PC-3 (cell line): ENCODE data around the gene HSPB8. TPM values are rescaled to one million over a fixed set of nuclear protein-coding genes. Genes with fewer than 3 reads are reported as not detected.

Experiments used
- ATAC-seq: fragments of 200-7000 bp; cut with Tn5 transposase; 2 replicates; pipeline ENCODE4 v1.9.1; 2020; ENCODE audit warnings: mild to moderate bottlenecking, moderate library complexity
- BruUV-seq: library from RNA; stranded (reverse); fragments of 400-500 nt; replicated peaks from 2 replicates; lab custom pipeline; 2021; lab: Mats Ljungman, UMichigan
- CTCF ChIA-PET: fragments of 300-600 bp; sonication (Branson Sonifier 250); formaldehyde crosslinking; loops from one replicate; lab custom pipeline; 2022; ENCODE audit warnings: antibody characterized with exemption; lab: Charles Lee
- POLR2A ChIA-PET: fragments of 300-600 bp; sonication (Branson Sonifier 250); formaldehyde crosslinking; loops from one replicate; lab custom pipeline; 2022; ENCODE audit warnings: antibody characterized with exemption; ENCODE audit not compliant: unreplicated experiment; lab: Charles Lee
- DNase-seq: peaks from one replicate; pipeline ENCODE4 v3.0.0-alpha.2; 2015
- H2AFZ ChIP-seq: fragments of 300-600 bp; sonication (generic); 2 replicates; pipeline ENCODE4 v1.6.0; 2016; ENCODE audit warnings: antibody characterized with exemption, low read length
- H3F3A ChIP-seq: fragments of 300-600 bp; sonication (generic); one replicate; pipeline ENCODE4 v1.6.0; 2017; ENCODE audit warnings: antibody characterized with exemption, low read length, control low read depth, mild to moderate bottlenecking; ENCODE audit not compliant: unreplicated experiment
- H3K27ac ChIP-seq: fragments of 300-600 bp; sonication (generic); 2 replicates; pipeline ENCODE4 v1.5.1; 2016; ENCODE audit warnings: mild to moderate bottlenecking, low read length
- H3K27me3 ChIP-seq: fragments of 300-600 bp; sonication (generic); 2 replicates; pipeline ENCODE4 v1.6.1; 2016; ENCODE audit warnings: low read length, mixed read lengths
- H3K36me3 ChIP-seq: fragments of 300-600 bp; sonication (generic); 2 replicates; pipeline ENCODE4 v1.6.1; 2016; ENCODE audit warnings: low read depth, mixed run types, low read length, mixed read lengths
- H3K4me1 ChIP-seq: fragments of 300-600 bp; sonication (generic); 2 replicates; pipeline ENCODE4 v1.5.1; 2016; ENCODE audit warnings: low read length; ENCODE audit not compliant: insufficient read depth
- H3K4me2 ChIP-seq: fragments of 300-600 bp; sonication (generic); 2 replicates; pipeline ENCODE4 v1.6.0; 2016; ENCODE audit warnings: low read length
- H3K4me3 ChIP-seq: fragments of 300-600 bp; sonication (generic); 2 replicates; pipeline ENCODE4 v1.5.1; 2016; ENCODE audit warnings: mild to moderate bottlenecking, low read length, mixed read lengths
- H3K79me2 ChIP-seq: fragments of 300-600 bp; sonication (generic); 2 replicates; pipeline ENCODE4 v1.6.1; 2017; ENCODE audit warnings: low read length, mixed read lengths
- H3K9ac ChIP-seq: fragments of 300-600 bp; sonication (generic); 2 replicates; pipeline ENCODE4 v1.6.0; 2016; ENCODE audit warnings: mild to moderate bottlenecking, low read length
- H3K9me2 ChIP-seq: fragments of 300-600 bp; sonication (generic); replicated peaks from 2 replicates; pipeline ENCODE4 v1.6.1; 2016; ENCODE audit warnings: mixed run types, low read length, mixed read lengths
- H3K9me3 ChIP-seq: fragments of 300-600 bp; sonication (generic); 2 replicates; pipeline ENCODE4 v1.6.1; 2016; ENCODE audit warnings: low read length, mixed read lengths
- H4K20me1 ChIP-seq: fragments of 300-600 bp; sonication (generic); 2 replicates; pipeline ENCODE4 v1.6.1; 2016; ENCODE audit warnings: low read length, mixed read lengths
- EZH2 ChIP-seq: fragments of 300-600 bp; sonication (generic); IDR thresholded peaks from one replicate; pipeline ENCODE4 v1.6.1; 2017; ENCODE audit warnings: antibody characterized with exemption, mild to moderate bottlenecking, low read length; ENCODE audit not compliant: unreplicated experiment
- EZH2phosphoT487 ChIP-seq: fragments of 300-600 bp; sonication (generic); IDR thresholded peaks from 2 replicates; pipeline ENCODE4 v1.6.1; 2018; ENCODE audit warnings: mild to moderate bottlenecking, antibody characterized with exemption, low read length, borderline replicate concordance
- intact Hi-C: fragments of 100-400 bp; cut with micrococcal nuclease; formaldehyde crosslinking; loops from 2 replicates; pipeline ENCODE4 v1.9.0; 2023
- total RNA-seq: library from RNA; depleted of rRNA; stranded (reverse); fragments of >200 nt; gene quantifications from 2 replicates; pipeline ENCODE4 v1.2.3, GENCODE V29; 2014
- TF ChIP-seq, protein P1 (sequence below): fragments of 300-600 bp; sonication (generic); conservative IDR thresholded peaks from 2 replicates; pipeline ENCODE4 v1.5.1; 2017; ENCODE audit warnings: antibody characterized with exemption, low read depth, mild to moderate bottlenecking, low read length

HSPB8 gene
- total RNA-seq, 1 experiment from 2014 or later: 11.4 TPM

DNA sequence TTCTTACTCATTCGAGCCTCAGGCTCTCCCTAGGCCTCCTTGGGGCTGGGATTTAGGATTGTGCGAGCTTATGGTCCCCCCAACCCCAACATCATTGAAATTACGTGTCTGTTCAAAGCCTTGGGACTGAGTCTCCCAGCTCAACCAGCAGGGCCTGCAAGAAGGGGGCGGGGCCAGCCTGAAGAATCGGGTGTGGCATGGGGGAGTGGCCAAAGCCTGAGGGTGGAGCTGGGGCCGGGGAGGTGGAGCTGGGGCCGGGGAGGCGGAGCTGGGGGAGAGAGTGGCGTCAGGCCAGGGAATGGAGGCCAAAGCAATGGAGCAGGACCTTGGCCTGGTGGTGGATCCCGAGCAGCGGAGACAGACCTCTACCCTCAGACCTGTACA lies 24.3 kb upstream of the HSPB8 start:
- DNase-seq (peak; percentile 6), ATAC-seq (no peak)
- Histone ChIP-seq H3K4me2 (no peak overlapping the region), H3F3A (no peaks in the 10 kb centered on the region), H3K9ac (no peak overlapping the region), H4K20me1 (no peaks in the 10 kb centered on the region), H3K9me3 (peaks cover 10% of the 10 kb centered on the region), H3K27me3 (peaks cover 12% of the 10 kb centered on the region), H3K4me3 (no peak overlapping the region), H3K9me2 (no peaks in the 10 kb centered on the region), H3K36me3 (no peaks in the 10 kb centered on the region), H3K4me1 (no peaks in the 10 kb centered on the region), H3K79me2 (no peaks in the 10 kb centered on the region), H3K27ac (no peak overlapping the region), H2AFZ (no peak overlapping the region)
- no TSS peak for BruUV-seq
- ChIA-PET POLR2A (no interaction called here), CTCF (no interaction called here)
- no peak for TF ChIP-seq EZH2
- TF ChIP-seq, protein P1, sequence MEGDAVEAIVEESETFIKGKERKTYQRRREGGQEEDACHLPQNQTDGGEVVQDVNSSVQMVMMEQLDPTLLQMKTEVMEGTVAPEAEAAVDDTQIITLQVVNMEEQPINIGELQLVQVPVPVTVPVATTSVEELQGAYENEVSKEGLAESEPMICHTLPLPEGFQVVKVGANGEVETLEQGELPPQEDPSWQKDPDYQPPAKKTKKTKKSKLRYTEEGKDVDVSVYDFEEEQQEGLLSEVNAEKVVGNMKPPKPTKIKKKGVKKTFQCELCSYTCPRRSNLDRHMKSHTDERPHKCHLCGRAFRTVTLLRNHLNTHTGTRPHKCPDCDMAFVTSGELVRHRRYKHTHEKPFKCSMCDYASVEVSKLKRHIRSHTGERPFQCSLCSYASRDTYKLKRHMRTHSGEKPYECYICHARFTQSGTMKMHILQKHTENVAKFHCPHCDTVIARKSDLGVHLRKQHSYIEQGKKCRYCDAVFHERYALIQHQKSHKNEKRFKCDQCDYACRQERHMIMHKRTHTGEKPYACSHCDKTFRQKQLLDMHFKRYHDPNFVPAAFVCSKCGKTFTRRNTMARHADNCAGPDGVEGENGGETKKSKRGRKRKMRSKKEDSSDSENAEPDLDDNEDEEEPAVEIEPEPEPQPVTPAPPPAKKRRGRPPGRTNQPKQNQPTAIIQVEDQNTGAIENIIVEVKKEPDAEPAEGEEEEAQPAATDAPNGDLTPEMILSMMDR: no peak
- TF ChIP-seq EZH2phosphoT487: no peak
- intact Hi-C loops: no loop called here

DNA sequence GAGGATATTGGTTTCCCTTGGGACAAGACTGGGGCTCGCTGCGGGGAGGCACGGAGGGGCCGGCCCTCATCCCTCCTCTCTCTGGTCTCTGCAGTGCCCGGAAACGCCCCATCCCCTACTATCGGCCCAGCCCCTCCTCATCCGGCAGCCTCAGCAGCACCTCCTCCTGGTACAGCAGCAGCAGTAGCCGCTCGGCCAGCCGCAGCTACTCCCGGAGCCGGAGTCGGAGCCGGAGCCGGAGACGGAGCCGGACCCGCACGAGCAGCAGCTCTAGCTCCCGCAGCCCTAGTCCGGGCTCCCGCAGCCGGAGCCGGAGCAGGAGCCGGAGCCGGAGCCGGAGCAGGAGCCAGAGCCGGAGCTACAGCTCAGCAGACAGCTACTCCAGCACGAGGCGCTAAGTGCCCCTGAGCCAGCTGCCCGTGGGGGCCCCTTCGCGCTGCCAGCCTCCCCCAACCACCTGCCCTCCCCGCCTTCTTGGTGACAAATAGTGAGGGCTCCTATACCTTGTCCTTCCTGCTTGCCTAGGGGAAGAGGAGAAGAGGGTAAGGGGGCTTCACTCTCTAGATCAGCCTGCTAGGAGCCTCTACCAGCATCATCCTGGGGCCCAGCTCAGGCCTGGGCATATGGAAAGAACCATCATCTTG lies 22.2 kb upstream of the HSPB8 start:
- Histone ChIP-seq H3K9ac (no peak overlapping the region), H3K9me3 (peaks cover 3% of the 10 kb centered on the region), H3K4me3 (no peak overlapping the region), H3K36me3 (no peaks in the 10 kb centered on the region), H3K4me2 (no peak overlapping the region), H4K20me1 (no peaks in the 10 kb centered on the region), H3K4me1 (no peaks in the 10 kb centered on the region), H3K27ac (no peak overlapping the region), H3K79me2 (no peaks in the 10 kb centered on the region), H3F3A (no peaks in the 10 kb centered on the region), H3K9me2 (no peaks in the 10 kb centered on the region), H2AFZ (no peak overlapping the region), H3K27me3 (peaks cover 22% of the 10 kb centered on the region)
- TF ChIP-seq EZH2phosphoT487: no peak
- TF ChIP-seq, protein P1: no peak
- no peak for TF ChIP-seq EZH2
- no peak for ATAC-seq
- BruUV-seq: no TSS peak
- ChIA-PET CTCF (no interaction called here), POLR2A (no interaction called here)
- DNase-seq: no peak
- intact Hi-C loops: no loop called here

DNA sequence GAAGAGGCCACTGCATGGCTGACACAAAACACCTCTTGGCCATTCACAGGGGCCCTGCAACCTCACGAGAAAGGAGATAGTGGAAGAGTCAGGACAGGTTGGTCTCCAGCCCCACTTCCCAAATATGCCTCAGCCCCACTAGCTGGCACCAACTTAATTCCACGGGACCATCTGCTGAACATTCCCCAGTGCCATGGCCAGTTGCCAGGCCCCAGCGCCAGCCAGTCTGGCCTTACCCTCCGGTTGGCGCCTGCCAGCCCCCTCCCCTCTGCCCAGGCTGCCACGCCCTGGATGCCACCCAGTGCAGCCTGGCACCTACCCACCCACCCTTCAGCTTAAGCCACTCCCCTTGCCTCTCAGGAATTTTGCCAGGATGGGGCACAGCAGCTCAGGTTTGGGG lies 21.2 kb upstream of the HSPB8 start:
- Histone ChIP-seq H3K4me3 (no peak overlapping the region), H3K4me2 (no peak overlapping the region), H4K20me1 (no peaks in the 10 kb centered on the region), H3K9ac (no peak overlapping the region), H2AFZ (no peak overlapping the region), H3K9me2 (no peaks in the 10 kb centered on the region), H3K36me3 (no peaks in the 10 kb centered on the region), H3K27ac (no peak overlapping the region), H3K79me2 (no peaks in the 10 kb centered on the region), H3K27me3 (peaks cover 23% of the 10 kb centered on the region), H3F3A (no peaks in the 10 kb centered on the region), H3K4me1 (no peaks in the 10 kb centered on the region), H3K9me3 (no peaks in the 10 kb centered on the region)
- ChIA-PET POLR2A (no interaction called here), CTCF (no interaction called here)
- ATAC-seq (no peak), DNase-seq (no peak)
- intact Hi-C loops: no loop called here
- BruUV-seq: no TSS peak
- TF ChIP-seq, protein P1: no peak
- TF ChIP-seq EZH2phosphoT487 (no peak), EZH2 (no peak)
